ENCODE measurements around the gene PRKG1. TPM values are rescaled to one million over a fixed set of nuclear protein-coding genes. Genes with fewer than 3 reads are reported as not detected.

The PRKG1 gene
- total and polyA plus RNA-seq, 2 of the 8 experiments (the other 6 are each of a cell fraction or from before 2014, with no cell fraction given), result 4.2 to 15.2 TPM

GRCh38 chr10:51708609-51709008, 634.3 kb downstream of the PRKG1 start:
- Histone ChIP-seq H3K56ac (replicated peaks; ENCODE audit: insufficient read length, low read depth, low read length) (no peak overlapping the region), H2BK120ac (replicated peaks; ENCODE audit: low read depth, low read length) (no peak overlapping the region), H4K91ac (replicated peaks; ENCODE audit: insufficient read length, low read length) (no peak overlapping the region), H3K79me2 (ENCODE audit: control insufficient read depth in 1 of 2, insufficient read depth in 2 of 2, low read length in 2 of 2) (no peaks in the 10 kb centered on the region), H3K18ac (ENCODE audit: extremely low read depth, low read length) (no peak overlapping the region), H3K9me3 (ENCODE audit: insufficient read depth in 2 of 2, low read depth in 1 of 2, low read length in 1 of 2) (no peaks in the 10 kb centered on the region), H3K79me1 (ENCODE audit: low read depth, low read length) (no peaks in the 10 kb centered on the region), H3K27me3 (replicated peaks in 1 of 4; ENCODE audit: control insufficient read depth in 3 of 4, extremely low read depth in 1 of 4, insufficient read depth in 3 of 4, low read length in 3 of 4) (no peaks in the 10 kb centered on the region), H3K4me3 (ENCODE audit: extremely low read depth in 1 of 4, insufficient read depth in 2 of 4, low read depth in 3 of 4, low read length in 4 of 4) (no peak overlapping the region), H2BK15ac (ENCODE audit: low read length) (no peak overlapping the region), H2BK12ac (ENCODE audit: low read depth, low read length) (no peak overlapping the region), H4K20me1 (replicated peaks in 1 of 2; ENCODE audit: control insufficient read depth in 1 of 2, insufficient read depth in 2 of 2, low read length in 2 of 2) (no peaks in the 10 kb centered on the region), H3K4me2 (ENCODE audit: insufficient read depth in 1 of 2, low read depth in 2 of 2, low read length in 2 of 2) (no peak overlapping the region), H3K4me1 (replicated peaks in 1 of 4; ENCODE audit: control insufficient read depth in 3 of 4, insufficient read depth in 4 of 4, low read length in 3 of 4) (peaks cover 0 to 7% (median under 1%) of the 10 kb centered on the region in 4 experiments; a peak in 1 of 7 replicates), H3K23ac (ENCODE audit: insufficient read length) (no peak overlapping the region), H2AFZ (ENCODE audit: low read length) (no peak overlapping the region), H3K36me3 (ENCODE audit: control insufficient read depth in 2 of 4, insufficient read depth in 4 of 4, low read length in 3 of 4) (no peaks in the 10 kb centered on the region), H3K9ac (replicated peaks in 1 of 4; ENCODE audit: extremely low read depth in 1 of 4, low read depth in 3 of 4, low read length in 3 of 4) (no peak overlapping the region), H3K27ac (ENCODE audit: low read depth, low read length) (no peak overlapping the region), H3K23me2 (ENCODE audit: low read depth, low read length) (no peaks in the 10 kb centered on the region), H3K14ac (ENCODE audit: insufficient read length) (no peak overlapping the region), H2AK5ac (ENCODE audit: low read depth, low read length) (no peak overlapping the region), H4K5ac (ENCODE audit: insufficient read length, low read depth, low read length) (no peak overlapping the region), H2BK5ac (ENCODE audit: low read depth, low read length) (no peak overlapping the region), H3K4ac (replicated peaks; ENCODE audit: insufficient read length, low read depth, low read length) (no peak overlapping the region), H4K8ac (ENCODE audit: extremely low read depth, insufficient read depth, low read length) (no peak overlapping the region), H2BK20ac (ENCODE audit: low read length) (peak overlapping the region; percentile 56; the same call in 1 of the 2 replicates)
- DNase-seq (ENCODE audit: low read depth in 1 of 2, low spot score in 2 of 2), result no peak
- CTCF ChIA-PET (ENCODE audit: partially characterized antibody), result no interaction called here
- POLR2A ChIA-PET (ENCODE audit: partially characterized antibody), result interaction anchor here (0.6 kb wide), 1 partner anchor 11 kb away, joined by 3 read pairs; no protein-coding TSS in a partner anchor
- 93% methylated on average over 2 of the region's 2 CpGs; no CpG with 5 or more reads in 1 of the 2 experiments for WGBS, 2 experiments (ENCODE audit: extremely low coverage in 1 of 2, insufficient coverage in 1 of 2, insufficient read length in 1 of 2, insufficient replicate concordance in 2 of 2, low coverage in 1 of 2, low lambda C conversion rate in 2 of 2, missing lambda C conversion rate in 1 of 2)
- TF ChIP-seq JUND (IDR thresholded peaks at IDR 0.05; ENCODE audit: low read length) (no peak), TAF1 (IDR thresholded peaks at IDR 0.05; ENCODE audit: low read depth, low read length) (no peak), TBP (IDR thresholded peaks at IDR 0.05; ENCODE audit: low read depth, low read length) (no peak), JUN (IDR thresholded peaks at IDR 0.05; ENCODE audit: low read depth, low read length) (no peak), TEAD4 (IDR thresholded peaks at IDR 0.05; ENCODE audit: low read depth, low read length) (no peak), SRF (IDR thresholded peaks at IDR 0.05; ENCODE audit: low read depth, low read length) (no peak), HDAC6 (IDR thresholded peaks at IDR 0.05; ENCODE audit: low read depth, low read length) (no peak), EZH2 (IDR thresholded peaks at IDR 0.05; ENCODE audit: low read depth, low read length, severe bottlenecking) (no peak), CEBPB (IDR thresholded peaks at IDR 0.05; ENCODE audit: low read depth, low read length) (no peak), MAX (IDR thresholded peaks at IDR 0.05) (no peak), FOSL1 (IDR thresholded peaks at IDR 0.05; ENCODE audit: insufficient read depth, low read depth, low read length) (no peak), CBX8 (IDR thresholded peaks at IDR 0.05; ENCODE audit: borderline replicate concordance, low read depth, low read length) (no peak)
- FAIRE-seq, result no peak

All from H1 (cell line).